ENCODE results near the gene EXOC5.

EXOC5 gene

GRCh38 chr14:57153286-57153685 is 115.4 kb downstream of the EXOC5 start:
- no peak for DNase-seq

Measured in KG1 (cell line).